Kidney capillary endothelial cell (primary cell): ENCODE measurements around the gene MGMT.

Experiments used
- DNase-seq: peaks from one replicate; pipeline ENCODE4 v3.0.0-alpha.2; 2018; ENCODE audit warnings: low spot score

Gene MGMT

GRCh38 chr10:129775681-129776080 is 308.6 kb downstream of the MGMT start:
- no peak for DNase-seq

GRCh38 chr10:129777687-129778086 is 310.6 kb downstream of the MGMT start:
- DNase-seq: no peak

GRCh38 chr10:129778571-129778970 is 311.5 kb downstream of the MGMT start:
- DNase-seq: no peak

- no peak for DNase-seq
Measured at GRCh38 chr10:129779126-129780111, 312.4 kb downstream of the MGMT start.

- DNase-seq: no peak
Measured at GRCh38 chr10:129780198-129780597, 313.2 kb downstream of the MGMT start.

GRCh38 chr10:129780901-129781795 is 314.1 kb downstream of the MGMT start:
- no peak for DNase-seq

GRCh38 chr10:129784291-129784690 is 317.2 kb downstream of the MGMT start:
- DNase-seq: no peak

- DNase-seq: no peak
Measured at GRCh38 chr10:129784891-129785290, 317.9 kb downstream of the MGMT start.

GRCh38 chr10:129785536-129785981 is 318.5 kb downstream of the MGMT start:
- no peak for DNase-seq

GRCh38 chr10:129786216-129786615 is 319.2 kb downstream of the MGMT start:
- DNase-seq: no peak

GRCh38 chr10:129787557-129787956 is 320.5 kb downstream of the MGMT start:
- DNase-seq: no peak

- DNase-seq: no peak
Measured at GRCh38 chr10:129788215-129788614, 321.2 kb downstream of the MGMT start.

- no peak for DNase-seq
Measured at GRCh38 chr10:129790715-129791446, 323.8 kb downstream of the MGMT start.

- no peak for DNase-seq
Measured at GRCh38 chr10:129792141-129792540, 325.1 kb downstream of the MGMT start.

- no peak for DNase-seq
Measured at GRCh38 chr10:129792864-129793263, 325.8 kb downstream of the MGMT start.

GRCh38 chr10:129793479-129793878 is 326.4 kb downstream of the MGMT start:
- DNase-seq: no peak

- DNase-seq: no peak
Measured at GRCh38 chr10:129793996-129794395, 327.0 kb downstream of the MGMT start.

GRCh38 chr10:129796710-129797420 is 329.8 kb downstream of the MGMT start:
- no peak for DNase-seq

GRCh38 chr10:129799942-129800341 is 332.9 kb downstream of the MGMT start:
- DNase-seq: no peak

GRCh38 chr10:129800796-129801340 is 333.8 kb downstream of the MGMT start:
- no peak for DNase-seq

- DNase-seq: no peak
Measured at GRCh38 chr10:129807211-129807610, 340.2 kb downstream of the MGMT start.
